Tibial nerve (tissue), 4 donors: ENCODE measurements around the gene ANO2.

Source experiments
- EP300 ChIP-seq, 2 donors: sonication (generic); formaldehyde crosslinking; IDR thresholded peaks; one replicate each; pipeline ENCODE4 v1.6.1; 2017; ENCODE audit warnings: antibody characterized with exemption in 2 of 2, mild to moderate bottlenecking in 1 of 2
- POLR2A ChIP-seq, 2 donors: fragments of 450-650 bp; IDR thresholded peaks; one replicate each; pipeline ENCODE4 v1.6.1; 2017; ENCODE audit warnings: antibody characterized with exemption in 2 of 2, mild to moderate bottlenecking in 2 of 2, moderate library complexity in 2 of 2
- TF ChIP-seq, protein P1 (sequence below), 5 experiments: fragments of 200-600 bp in 3 of 5; fragments of 450-650 bp in 2 of 5; sonication (generic) in 3 of 5; IDR thresholded peaks; one replicate each; pipeline ENCODE4 v1.5.1; 2016 to 2019; ENCODE audit warnings: antibody characterized with exemption in 5 of 5, mild to moderate bottlenecking in 3 of 5, moderate library complexity in 2 of 5

DNA sequence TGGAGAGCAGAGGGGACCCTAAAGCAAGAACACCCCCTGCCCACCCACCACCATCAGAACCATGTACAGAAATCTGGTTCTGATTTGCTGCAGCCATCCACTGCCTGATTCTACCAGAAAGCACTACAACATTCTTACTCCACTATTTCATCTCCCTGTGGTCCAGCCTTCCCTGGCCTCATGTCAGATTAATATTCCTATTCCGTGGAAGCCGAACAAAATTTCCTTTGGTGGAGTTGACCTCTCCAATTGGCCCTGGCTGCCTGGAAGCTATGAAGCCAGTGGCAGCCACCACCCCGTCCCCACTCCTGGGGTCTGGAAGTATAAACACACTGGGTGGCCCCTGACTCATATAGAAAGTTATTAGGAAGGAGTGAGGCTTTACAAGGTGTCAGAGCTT, 60.2 kb downstream of the ANO2 start:
- TF ChIP-seq, protein P1, sequence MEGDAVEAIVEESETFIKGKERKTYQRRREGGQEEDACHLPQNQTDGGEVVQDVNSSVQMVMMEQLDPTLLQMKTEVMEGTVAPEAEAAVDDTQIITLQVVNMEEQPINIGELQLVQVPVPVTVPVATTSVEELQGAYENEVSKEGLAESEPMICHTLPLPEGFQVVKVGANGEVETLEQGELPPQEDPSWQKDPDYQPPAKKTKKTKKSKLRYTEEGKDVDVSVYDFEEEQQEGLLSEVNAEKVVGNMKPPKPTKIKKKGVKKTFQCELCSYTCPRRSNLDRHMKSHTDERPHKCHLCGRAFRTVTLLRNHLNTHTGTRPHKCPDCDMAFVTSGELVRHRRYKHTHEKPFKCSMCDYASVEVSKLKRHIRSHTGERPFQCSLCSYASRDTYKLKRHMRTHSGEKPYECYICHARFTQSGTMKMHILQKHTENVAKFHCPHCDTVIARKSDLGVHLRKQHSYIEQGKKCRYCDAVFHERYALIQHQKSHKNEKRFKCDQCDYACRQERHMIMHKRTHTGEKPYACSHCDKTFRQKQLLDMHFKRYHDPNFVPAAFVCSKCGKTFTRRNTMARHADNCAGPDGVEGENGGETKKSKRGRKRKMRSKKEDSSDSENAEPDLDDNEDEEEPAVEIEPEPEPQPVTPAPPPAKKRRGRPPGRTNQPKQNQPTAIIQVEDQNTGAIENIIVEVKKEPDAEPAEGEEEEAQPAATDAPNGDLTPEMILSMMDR (IDR thresholded peaks at IDR 0.05) = no peak
- no peak for TF ChIP-seq POLR2A (IDR thresholded peaks at IDR 0.05)
- no peak for TF ChIP-seq EP300 (IDR thresholded peaks at IDR 0.05)
